GM15510 (cell line): Measurements from ENCODE around the gene MYH13.

Source experiments
- POLR2A ChIP-seq: IDR thresholded peaks from 3 replicates; pipeline ENCODE4 v1.6.1; 2011; ENCODE audit warnings: borderline replicate concordance; ENCODE audit not compliant: insufficient read length; ENCODE audit errors: extremely low read depth

MYH13 gene

GRCh38 chr17:10295728-10296343 lies 77.0 kb downstream of the MYH13 start:
- no peak for TF ChIP-seq POLR2A

DNA sequence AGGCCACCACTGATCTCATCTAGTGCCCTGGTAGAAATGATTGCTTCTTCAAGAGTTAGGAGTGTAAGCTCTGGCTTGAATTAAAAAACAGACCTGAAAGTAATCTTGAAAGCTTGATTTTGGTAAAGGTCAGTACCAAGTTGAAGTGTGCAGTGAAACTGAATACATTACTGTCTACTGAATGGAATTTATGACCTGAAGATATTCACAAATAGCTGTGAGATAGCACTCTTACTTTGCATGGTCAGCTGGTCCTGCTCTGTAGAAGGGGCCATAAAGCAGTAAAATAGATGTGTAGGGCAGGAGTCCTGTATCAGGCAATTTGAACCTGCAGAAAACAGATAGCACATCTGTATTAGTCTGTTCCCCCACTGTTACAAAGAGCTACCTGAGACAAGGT lies 78.6 kb downstream of the MYH13 start:
- TF ChIP-seq POLR2A, result no peak

DNA sequence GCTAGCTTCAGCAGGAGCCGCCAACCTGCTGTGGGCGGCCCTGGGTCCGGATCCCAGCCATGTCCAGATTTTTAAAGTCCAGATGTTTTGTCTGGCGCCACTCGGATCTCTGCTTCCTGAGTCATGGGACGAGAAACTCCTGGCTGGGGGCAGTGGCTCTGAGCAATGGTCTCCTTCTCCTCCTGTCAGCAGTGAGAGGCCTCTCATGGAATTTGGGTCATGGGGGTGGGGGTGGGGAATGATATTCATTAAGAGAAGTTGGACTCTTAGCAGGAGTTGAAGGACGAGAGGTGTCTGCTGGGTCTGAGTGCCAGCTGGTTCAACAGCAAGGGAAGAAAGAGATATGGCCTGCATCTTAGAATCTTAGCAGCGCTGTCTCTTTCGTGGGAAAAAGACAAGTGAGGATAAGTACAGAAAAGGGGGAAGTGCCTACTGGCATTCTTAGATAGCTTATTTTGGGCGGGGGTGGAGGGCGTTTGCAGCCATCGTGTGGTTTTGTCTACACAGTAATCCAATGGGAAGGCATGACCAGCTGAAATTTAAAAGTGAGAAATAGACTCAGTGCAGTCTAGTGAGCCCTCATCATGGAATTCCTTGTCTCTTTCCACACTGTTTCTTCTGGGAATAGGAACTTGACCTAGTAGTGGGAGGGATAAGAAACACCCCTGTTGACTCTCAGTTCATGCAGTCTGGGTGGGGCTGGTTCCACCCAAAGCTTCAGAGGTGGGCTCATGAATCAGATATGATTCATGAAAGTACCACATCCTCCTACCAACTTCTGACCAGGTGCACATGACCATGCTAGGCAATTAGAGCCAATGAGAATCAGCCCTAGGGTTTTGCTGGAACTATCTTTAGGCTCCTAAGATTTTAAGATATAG lies 80.5 kb downstream of the MYH13 start:
- no peak for TF ChIP-seq POLR2A

GRCh38 chr17:10290041-10290440 lies 82.8 kb downstream of the MYH13 start:
- TF ChIP-seq POLR2A, result no peak

DNA sequence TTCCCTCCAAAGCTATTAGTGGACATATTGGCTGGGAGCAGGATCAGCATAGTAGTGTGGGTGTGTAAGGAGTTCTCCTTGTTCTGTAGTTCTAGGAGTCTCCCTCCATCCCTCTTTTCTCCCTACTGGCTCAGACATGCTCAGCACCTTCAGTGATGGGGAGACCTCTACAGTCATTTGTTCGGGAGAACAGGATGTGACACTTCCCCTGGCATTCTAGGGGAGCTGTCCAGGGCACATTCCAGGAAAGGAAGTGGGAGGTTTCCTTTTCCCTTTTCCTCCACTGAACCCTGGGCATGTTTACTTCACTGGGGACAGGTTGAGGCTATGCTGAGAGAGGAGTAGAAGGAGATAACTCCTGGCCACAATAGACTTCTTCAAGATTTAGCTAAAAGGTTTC lies 86.5 kb downstream of the MYH13 start:
- no peak for TF ChIP-seq POLR2A

GRCh38 chr17:10285896-10286295 lies 86.9 kb downstream of the MYH13 start:
- TF ChIP-seq POLR2A, result no peak

DNA sequence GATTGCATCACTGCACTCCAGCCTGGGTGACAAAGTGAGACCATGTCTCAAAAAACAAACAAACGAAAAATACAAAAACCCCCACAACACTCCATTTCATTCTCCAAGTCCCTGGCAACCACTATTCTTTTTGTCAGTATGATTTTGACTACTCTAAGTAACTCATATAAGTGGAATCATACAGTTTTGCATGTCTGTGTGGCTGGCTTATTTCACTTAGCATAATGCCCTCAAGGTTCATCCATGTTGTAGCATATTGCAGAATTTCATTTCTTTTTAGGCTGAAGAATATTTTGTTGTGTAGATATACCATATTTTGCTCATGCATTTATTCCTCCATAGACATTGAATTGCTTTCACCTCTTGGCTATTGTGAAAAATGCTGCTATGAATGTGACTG lies 92.7 kb downstream of the MYH13 start:
- no peak for TF ChIP-seq POLR2A

GRCh38 chr17:10278218-10278617 lies 94.6 kb downstream of the MYH13 start:
- no peak for TF ChIP-seq POLR2A

- no peak for TF ChIP-seq POLR2A
Observed at GRCh38 chr17:10276436-10276835, 96.4 kb downstream of the MYH13 start.

- no peak for TF ChIP-seq POLR2A
Observed at GRCh38 chr17:10275418-10275817, 97.4 kb downstream of the MYH13 start.

DNA sequence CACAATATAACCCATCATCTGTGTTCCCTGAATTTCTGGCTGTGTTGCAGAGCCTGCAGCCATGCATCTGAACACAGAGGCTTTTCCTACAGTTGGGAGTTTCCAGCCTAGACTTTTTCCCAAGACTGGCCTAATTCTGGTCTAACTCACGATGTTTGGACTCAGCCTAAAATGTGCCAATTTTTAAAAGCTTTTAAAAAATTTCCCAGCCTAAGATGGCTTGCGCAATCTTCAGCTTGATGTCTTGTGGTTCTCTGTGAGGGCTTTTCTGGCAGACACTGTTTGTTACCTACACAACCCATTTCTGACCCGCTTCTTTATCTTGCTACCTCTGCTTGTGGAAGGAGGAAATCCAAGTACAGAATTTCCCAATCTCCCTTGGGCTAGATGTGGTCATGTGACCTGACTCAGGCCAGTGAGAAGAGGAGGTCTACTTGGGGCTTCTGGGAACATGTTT lies 101.7 kb downstream of the MYH13 start:
- no peak for TF ChIP-seq POLR2A

DNA sequence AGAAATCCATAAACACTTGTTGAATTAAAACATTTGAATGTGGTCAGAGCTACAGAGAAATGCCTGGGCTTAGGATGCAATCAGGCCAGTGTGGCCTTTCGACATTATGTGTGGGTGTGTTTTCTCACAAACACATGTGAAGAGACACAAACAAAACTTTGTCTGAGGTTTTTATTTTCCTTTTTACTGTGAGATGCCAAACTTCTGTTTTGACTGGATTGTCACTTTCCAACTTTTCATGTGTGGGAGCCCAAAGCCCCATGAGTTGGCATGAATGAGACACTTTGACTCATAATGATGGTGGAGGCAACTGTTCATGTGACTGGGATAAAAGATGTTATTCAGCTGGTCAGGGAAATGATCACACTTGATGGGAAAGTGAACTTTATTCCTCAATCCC lies 102.5 kb downstream of the MYH13 start:
- TF ChIP-seq POLR2A, result no peak

- TF ChIP-seq POLR2A, result no peak
Observed at GRCh38 chr17:10268005-10268404, 104.8 kb downstream of the MYH13 start.

DNA sequence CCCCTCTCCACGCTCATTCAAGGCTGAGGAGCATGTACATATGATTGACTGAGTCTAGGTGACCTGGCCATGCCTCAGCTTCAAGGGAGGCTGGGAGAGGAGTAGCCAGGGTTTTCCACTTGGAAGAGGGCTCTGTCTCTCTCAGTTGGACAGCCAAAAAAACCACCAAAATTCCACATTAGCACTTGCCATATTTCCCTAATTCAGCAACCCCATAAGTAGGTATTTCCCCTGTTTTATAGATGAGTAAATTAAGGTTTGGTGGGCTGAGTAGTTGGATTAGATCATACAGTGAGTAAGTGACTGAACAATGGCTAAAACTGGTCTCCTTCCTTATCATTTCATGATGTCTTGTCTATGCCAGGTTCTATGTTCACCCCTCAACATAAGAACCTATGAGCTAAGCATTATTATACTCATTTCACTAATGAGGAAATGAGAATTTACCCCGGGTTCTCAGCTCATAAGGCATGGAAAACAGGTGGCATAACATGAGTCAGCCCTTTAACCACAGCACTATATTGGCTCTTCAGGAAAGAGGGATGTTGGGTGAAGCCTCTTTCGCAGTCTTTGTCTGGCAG lies 106.4 kb downstream of the MYH13 start:
- no peak for TF ChIP-seq POLR2A

- no peak for TF ChIP-seq POLR2A
Observed at GRCh38 chr17:10265100-10265810, 107.6 kb downstream of the MYH13 start.
